HEK293 (cell line): ENCODE results near the gene MTMR6.

ENCODE experiments used
- CTCF ChIA-PET: fragments of 350-600 bp; formaldehyde crosslinking; extraction: SDS; loops from one replicate; lab custom pipeline; 2021; ENCODE audit warnings: antibody characterized with exemption; lab: Yijun Ruan, JAX
- POLR2A ChIA-PET: fragments of 300-600 bp; formaldehyde crosslinking; extraction: SDS; loops from one replicate; lab custom pipeline; 2020; ENCODE audit warnings: antibody characterized with exemption, inconsistent platforms; lab: Yijun Ruan, JAX
- H3K27ac ChIP-seq: fragments of 200-500 bp; sonication (Bioruptor generic); 2 replicates; pipeline ENCODE4 v1.5.1; 2014; ENCODE audit warnings: low read depth, low read length, control low read depth, inconsistent platforms; ENCODE audit errors: extremely low read depth
- H3K36me3 ChIP-seq, 2 experiments: fragments of 200-500 bp in 1 of 2; sonication (Bioruptor generic) in 1 of 2; 1 replicate in 1 of 2; 2 replicates in 1 of 2; pipeline ENCODE4 v1.5.1; 2014 to 2017; ENCODE audit warnings: inconsistent platforms in 2 of 2, low read length in 2 of 2; ENCODE audit not compliant: control insufficient read depth in 2 of 2, insufficient read depth in 1 of 2
- H3K4me1 ChIP-seq: fragments of 200-500 bp; sonication (Bioruptor generic); 2 replicates; pipeline ENCODE4 v1.5.1; 2014; ENCODE audit warnings: mild to moderate bottlenecking, low read length, inconsistent platforms; ENCODE audit not compliant: control insufficient read depth, insufficient read depth
- H3K4me3 ChIP-seq: 2 replicates; pipeline ENCODE4 v1.5.1; 2011; ENCODE audit warnings: low read depth, mild to moderate bottlenecking, control low read depth, low read length, moderate library complexity
- H3K9me3 ChIP-seq: fragments of 200-500 bp; sonication (Bioruptor generic); 2 replicates; pipeline ENCODE4 v1.5.1; 2014; ENCODE audit warnings: low read depth, low read length, inconsistent platforms; ENCODE audit not compliant: control insufficient read depth, insufficient read depth
- HOXA7 ChIP-seq: sonication (generic); formaldehyde crosslinking; IDR thresholded peaks from 2 replicates; pipeline ENCODE4 v1.8.1; 2022; ENCODE audit warnings: missing genetic modification reagents, borderline replicate concordance
- OSR2 ChIP-seq: fragments of 450-650 bp; formaldehyde crosslinking; IDR thresholded peaks from 2 replicates; pipeline ENCODE4 v1.5.1; 2016; ENCODE audit warnings: missing biosample characterization, missing genetic modification characterization
- ZFP3 ChIP-seq: fragments of 450-650 bp; formaldehyde crosslinking; IDR thresholded peaks from 2 replicates; pipeline ENCODE4 v1.5.1; 2016; ENCODE audit warnings: low read depth, missing biosample characterization, missing genetic modification characterization
- ZNF155 ChIP-seq: fragments of 450-650 bp; formaldehyde crosslinking; IDR thresholded peaks from 2 replicates; pipeline ENCODE4 v1.5.1; 2016; ENCODE audit warnings: missing biosample characterization, missing genetic modification characterization
- ZNF239 ChIP-seq: fragments of 450-650 bp; formaldehyde crosslinking; IDR thresholded peaks from 2 replicates; pipeline ENCODE4 v1.5.1; 2016; ENCODE audit warnings: missing biosample characterization, missing genetic modification characterization
- ZNF292 ChIP-seq: fragments of 450-650 bp; formaldehyde crosslinking; IDR thresholded peaks from 2 replicates; pipeline ENCODE4 v1.5.1; 2016; ENCODE audit warnings: low read depth, missing biosample characterization, missing genetic modification characterization, borderline replicate concordance
- ZNF426 ChIP-seq: fragments of 450-650 bp; formaldehyde crosslinking; IDR thresholded peaks from 2 replicates; pipeline ENCODE4 v1.5.1; 2017; ENCODE audit warnings: missing biosample characterization, missing genetic modification characterization, mild to moderate bottlenecking, inconsistent platforms, moderate library complexity
- ZNF549 ChIP-seq: fragments of 450-650 bp; IDR thresholded peaks from 2 replicates; pipeline ENCODE4 v1.5.1; 2018; ENCODE audit warnings: missing biosample characterization, missing genetic modification characterization, mild to moderate bottlenecking, inconsistent platforms, moderate library complexity
- ZNF558 ChIP-seq: fragments of 450-650 bp; formaldehyde crosslinking; IDR thresholded peaks from 2 replicates; pipeline ENCODE4 v1.5.1; 2016; ENCODE audit warnings: missing biosample characterization, missing genetic modification characterization
- ZNF701 ChIP-seq: fragments of 450-650 bp; formaldehyde crosslinking; IDR thresholded peaks from 2 replicates; pipeline ENCODE4 v1.5.1; 2016; ENCODE audit warnings: missing biosample characterization, missing genetic modification characterization
- ZNF843 ChIP-seq: fragments of 450-650 bp; formaldehyde crosslinking; IDR thresholded peaks from 2 replicates; pipeline ENCODE4 v1.5.1; 2016; ENCODE audit warnings: missing biosample characterization, missing genetic modification characterization
- TF ChIP-seq, protein P1 (sequence below): fragments of 450-650 bp; formaldehyde crosslinking; IDR thresholded peaks from 2 replicates; pipeline ENCODE4 v1.5.1; 2016; ENCODE audit warnings: missing biosample characterization, missing genetic modification characterization, low read depth
- TF ChIP-seq, protein P2 (sequence below): fragments of 450-650 bp; formaldehyde crosslinking; IDR thresholded peaks from 2 replicates; pipeline ENCODE4 v1.5.1; 2016; ENCODE audit warnings: missing biosample characterization, missing genetic modification characterization
- TF ChIP-seq, protein P3 (sequence below): fragments of 450-650 bp; formaldehyde crosslinking; IDR thresholded peaks from 2 replicates; pipeline ENCODE4 v1.5.1; 2016; ENCODE audit warnings: missing biosample characterization, missing genetic modification characterization
- TF ChIP-seq, protein P4 (sequence below): fragments of 450-650 bp; formaldehyde crosslinking; IDR thresholded peaks from 2 replicates; pipeline ENCODE4 v1.5.1; 2016; ENCODE audit warnings: missing biosample characterization, missing genetic modification characterization
- TF ChIP-seq, protein P5 (sequence below): fragments of 450-650 bp; formaldehyde crosslinking; IDR thresholded peaks from 2 replicates; pipeline ENCODE4 v1.5.1; 2016; ENCODE audit warnings: missing biosample characterization, missing genetic modification characterization
- TF ChIP-seq, protein P6 (sequence below): fragments of 450-650 bp; formaldehyde crosslinking; IDR thresholded peaks from 2 replicates; pipeline ENCODE4 v1.5.1; 2016; ENCODE audit warnings: missing biosample characterization, missing genetic modification characterization
- TF ChIP-seq, protein P7 (sequence below): fragments of 450-650 bp; formaldehyde crosslinking; IDR thresholded peaks from 2 replicates; pipeline ENCODE4 v1.5.1; 2016; ENCODE audit warnings: missing biosample characterization, missing genetic modification characterization

MTMR6 gene

DNA sequence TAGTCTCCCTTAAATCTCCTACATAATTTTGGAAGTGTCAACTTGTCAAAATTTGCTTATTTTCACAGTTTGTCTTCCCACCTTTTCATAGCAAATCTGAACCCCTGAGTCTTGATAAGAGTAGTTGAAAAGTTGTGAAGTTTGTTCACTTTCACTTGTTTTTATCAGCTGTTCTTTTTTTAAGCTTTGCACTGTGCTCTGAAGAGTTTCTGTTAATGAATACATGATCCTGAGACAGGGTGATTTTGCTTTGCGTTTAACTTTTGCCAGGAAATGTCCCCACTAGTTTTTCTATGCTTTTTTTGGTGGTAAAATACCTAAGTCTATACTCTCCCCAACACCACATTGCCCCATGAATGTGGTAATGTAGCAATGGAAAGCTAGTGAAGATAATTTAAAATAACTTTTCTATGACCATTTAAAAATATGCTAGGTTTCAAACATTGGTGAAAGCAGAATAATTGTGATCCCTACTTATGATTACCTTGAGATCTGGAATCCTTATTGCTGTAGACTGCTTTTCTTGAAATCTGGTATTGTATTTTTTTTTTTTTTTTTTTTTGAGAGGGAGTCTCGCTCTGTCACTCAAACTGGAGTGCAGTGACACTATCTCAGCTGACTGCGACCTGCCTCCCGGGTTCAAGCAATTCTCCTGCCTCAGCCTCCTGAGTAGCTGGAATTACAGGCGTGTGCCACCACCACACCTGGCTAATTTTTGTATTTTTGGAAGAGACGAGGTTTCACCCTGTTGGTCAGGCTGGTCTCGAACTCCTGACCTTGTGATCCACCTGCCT is 19.6 kb upstream of the MTMR6 start:
- TF ChIP-seq ZNF292 (tag by site-specific recombination), result no peak
- no peak for TF ChIP-seq ZNF549
- TF ChIP-seq ZNF426, result no peak
- TF ChIP-seq ZNF239 (tag by site-specific recombination), result no peak
- TF ChIP-seq, protein P1, sequence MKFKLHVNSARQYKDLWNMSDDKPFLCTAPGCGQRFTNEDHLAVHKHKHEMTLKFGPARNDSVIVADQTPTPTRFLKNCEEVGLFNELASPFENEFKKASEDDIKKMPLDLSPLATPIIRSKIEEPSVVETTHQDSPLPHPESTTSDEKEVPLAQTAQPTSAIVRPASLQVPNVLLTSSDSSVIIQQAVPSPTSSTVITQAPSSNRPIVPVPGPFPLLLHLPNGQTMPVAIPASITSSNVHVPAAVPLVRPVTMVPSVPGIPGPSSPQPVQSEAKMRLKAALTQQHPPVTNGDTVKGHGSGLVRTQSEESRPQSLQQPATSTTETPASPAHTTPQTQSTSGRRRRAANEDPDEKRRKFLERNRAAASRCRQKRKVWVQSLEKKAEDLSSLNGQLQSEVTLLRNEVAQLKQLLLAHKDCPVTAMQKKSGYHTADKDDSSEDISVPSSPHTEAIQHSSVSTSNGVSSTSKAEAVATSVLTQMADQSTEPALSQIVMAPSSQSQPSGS (tag by site-specific recombination), result no peak
- TF ChIP-seq ZNF843 (tag by site-specific recombination), result no peak
- no peak for TF ChIP-seq ZFP3 (tag by site-specific recombination)
- TF ChIP-seq, protein P2, sequence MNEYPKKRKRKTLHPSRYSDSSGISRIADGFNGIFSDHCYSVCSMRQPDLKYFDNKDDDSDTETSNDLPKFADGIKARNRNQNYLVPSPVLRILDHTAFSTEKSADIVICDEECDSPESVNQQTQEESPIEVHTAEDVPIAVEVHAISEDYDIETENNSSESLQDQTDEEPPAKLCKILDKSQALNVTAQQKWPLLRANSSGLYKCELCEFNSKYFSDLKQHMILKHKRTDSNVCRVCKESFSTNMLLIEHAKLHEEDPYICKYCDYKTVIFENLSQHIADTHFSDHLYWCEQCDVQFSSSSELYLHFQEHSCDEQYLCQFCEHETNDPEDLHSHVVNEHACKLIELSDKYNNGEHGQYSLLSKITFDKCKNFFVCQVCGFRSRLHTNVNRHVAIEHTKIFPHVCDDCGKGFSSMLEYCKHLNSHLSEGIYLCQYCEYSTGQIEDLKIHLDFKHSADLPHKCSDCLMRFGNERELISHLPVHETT, result no peak
- no peak for TF ChIP-seq HOXA7 (CRISPR knock-in tag)
- TF ChIP-seq, protein P3, sequence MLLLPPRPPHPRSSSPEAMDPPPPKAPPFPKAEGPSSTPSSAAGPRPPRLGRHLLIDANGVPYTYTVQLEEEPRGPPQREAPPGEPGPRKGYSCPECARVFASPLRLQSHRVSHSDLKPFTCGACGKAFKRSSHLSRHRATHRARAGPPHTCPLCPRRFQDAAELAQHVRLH, result no peak
- TF ChIP-seq, protein P4, sequence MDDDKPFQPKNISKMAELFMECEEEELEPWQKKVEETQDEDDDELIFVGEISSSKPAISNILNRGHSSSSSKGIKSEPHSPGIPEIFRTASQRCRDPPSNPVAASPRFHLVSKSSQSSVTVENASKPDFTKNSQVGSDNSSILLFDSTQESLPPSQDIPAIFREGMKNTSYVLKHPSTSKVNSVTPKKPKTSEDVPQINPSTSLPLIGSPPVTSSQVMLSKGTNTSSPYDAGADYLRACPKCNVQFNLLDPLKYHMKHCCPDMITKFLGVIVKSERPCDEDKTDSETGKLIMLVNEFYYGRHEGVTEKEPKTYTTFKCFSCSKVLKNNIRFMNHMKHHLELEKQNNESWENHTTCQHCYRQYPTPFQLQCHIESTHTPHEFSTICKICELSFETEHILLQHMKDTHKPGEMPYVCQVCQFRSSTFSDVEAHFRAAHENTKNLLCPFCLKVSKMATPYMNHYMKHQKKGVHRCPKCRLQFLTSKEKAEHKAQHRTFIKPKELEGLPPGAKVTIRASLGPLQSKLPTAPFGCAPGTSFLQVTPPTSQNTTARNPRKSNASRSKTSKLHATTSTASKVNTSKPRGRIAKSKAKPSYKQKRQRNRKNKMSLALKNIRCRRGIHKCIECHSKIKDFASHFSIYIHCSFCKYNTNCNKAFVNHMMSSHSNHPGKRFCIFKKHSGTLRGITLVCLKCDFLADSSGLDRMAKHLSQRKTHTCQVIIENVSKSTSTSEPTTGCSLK, result no peak
- no peak for TF ChIP-seq ZNF155 (tag by site-specific recombination)
- no peak for TF ChIP-seq OSR2 (tag by site-specific recombination)
- TF ChIP-seq, protein P5, sequence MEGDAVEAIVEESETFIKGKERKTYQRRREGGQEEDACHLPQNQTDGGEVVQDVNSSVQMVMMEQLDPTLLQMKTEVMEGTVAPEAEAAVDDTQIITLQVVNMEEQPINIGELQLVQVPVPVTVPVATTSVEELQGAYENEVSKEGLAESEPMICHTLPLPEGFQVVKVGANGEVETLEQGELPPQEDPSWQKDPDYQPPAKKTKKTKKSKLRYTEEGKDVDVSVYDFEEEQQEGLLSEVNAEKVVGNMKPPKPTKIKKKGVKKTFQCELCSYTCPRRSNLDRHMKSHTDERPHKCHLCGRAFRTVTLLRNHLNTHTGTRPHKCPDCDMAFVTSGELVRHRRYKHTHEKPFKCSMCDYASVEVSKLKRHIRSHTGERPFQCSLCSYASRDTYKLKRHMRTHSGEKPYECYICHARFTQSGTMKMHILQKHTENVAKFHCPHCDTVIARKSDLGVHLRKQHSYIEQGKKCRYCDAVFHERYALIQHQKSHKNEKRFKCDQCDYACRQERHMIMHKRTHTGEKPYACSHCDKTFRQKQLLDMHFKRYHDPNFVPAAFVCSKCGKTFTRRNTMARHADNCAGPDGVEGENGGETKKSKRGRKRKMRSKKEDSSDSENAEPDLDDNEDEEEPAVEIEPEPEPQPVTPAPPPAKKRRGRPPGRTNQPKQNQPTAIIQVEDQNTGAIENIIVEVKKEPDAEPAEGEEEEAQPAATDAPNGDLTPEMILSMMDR (tag by site-specific recombination), result no peak
- TF ChIP-seq, protein P6, sequence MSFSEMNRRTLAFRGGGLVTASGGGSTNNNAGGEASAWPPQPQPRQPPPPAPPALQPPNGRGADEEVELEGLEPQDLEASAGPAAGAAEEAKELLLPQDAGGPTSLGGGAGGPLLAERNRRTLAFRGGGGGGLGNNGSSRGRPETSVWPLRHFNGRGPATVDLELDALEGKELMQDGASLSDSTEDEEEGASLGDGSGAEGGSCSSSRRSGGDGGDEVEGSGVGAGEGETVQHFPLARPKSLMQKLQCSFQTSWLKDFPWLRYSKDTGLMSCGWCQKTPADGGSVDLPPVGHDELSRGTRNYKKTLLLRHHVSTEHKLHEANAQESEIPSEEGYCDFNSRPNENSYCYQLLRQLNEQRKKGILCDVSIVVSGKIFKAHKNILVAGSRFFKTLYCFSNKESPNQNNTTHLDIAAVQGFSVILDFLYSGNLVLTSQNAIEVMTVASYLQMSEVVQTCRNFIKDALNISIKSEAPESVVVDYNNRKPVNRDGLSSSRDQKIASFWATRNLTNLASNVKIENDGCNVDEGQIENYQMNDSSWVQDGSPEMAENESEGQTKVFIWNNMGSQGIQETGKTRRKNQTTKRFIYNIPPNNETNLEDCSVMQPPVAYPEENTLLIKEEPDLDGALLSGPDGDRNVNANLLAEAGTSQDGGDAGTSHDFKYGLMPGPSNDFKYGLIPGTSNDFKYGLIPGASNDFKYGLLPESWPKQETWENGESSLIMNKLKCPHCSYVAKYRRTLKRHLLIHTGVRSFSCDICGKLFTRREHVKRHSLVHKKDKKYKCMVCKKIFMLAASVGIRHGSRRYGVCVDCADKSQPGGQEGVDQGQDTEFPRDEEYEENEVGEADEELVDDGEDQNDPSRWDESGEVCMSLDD (tag by site-specific recombination), result no peak
- no peak for TF ChIP-seq ZNF558
- TF ChIP-seq, protein P7, sequence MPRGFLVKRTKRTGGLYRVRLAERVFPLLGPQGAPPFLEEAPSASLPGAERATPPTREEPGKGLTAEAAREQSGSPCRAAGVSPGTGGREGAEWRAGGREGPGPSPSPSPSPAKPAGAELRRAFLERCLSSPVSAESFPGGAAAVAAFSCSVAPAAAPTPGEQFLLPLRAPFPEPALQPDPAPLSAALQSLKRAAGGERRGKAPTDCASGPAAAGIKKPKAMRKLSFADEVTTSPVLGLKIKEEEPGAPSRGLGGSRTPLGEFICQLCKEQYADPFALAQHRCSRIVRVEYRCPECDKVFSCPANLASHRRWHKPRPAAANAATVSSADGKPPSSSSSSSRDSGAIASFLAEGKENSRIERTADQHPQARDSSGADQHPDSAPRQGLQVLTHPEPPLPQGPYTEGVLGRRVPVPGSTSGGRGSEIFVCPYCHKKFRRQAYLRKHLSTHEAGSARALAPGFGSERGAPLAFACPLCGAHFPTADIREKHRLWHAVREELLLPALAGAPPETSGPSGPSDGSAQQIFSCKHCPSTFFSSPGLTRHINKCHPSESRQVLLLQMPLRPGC (tag by site-specific recombination), result no peak
- TF ChIP-seq ZNF701 (tag by site-specific recombination), result no peak
- H3K4me3 ChIP-seq, result no peak overlapping the region
- no peaks in the 10 kb centered on the region for H3K9me3 ChIP-seq
- POLR2A ChIA-PET, result no interaction called here
- CTCF ChIA-PET, result interaction anchor here (0.9 kb wide), 1 partner anchor 19 kb away, joined by 4 read pairs; no protein-coding TSS in a partner anchor
- no peaks in the 10 kb centered on the region for H3K4me1 ChIP-seq
- H3K36me3 ChIP-seq, result peaks cover 32 to 79% of the 10 kb centered on the region in 2 experiments
- no peak overlapping the region for H3K27ac ChIP-seq
